Measurements from ENCODE around the gene ETV3.

The ETV3 gene

DNA sequence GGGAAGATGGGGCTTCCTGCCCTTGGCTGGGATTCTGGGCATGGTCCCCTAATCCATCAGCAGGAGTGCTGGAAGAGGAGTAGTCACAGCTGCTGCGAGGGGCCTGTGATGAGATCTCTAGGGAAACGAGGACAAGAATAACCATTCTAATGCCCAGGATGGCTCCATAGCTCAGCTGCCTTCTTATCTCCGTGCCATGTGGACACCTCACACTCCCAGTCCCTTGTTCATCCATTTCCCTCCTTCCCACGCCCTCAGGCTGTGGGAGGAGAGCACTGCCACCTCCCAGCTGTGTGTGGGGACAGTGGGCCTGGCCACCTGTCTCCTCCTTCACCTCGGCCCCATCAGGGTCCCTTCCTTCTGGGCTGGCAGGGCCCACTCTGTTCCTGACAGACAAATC, 16.1 kb upstream of the ETV3 start:
- H3K27ac ChIP-seq (ENCODE audit: low read depth, low read length) = no peak overlapping the region
- no peak overlapping the region for H3K4me3 ChIP-seq (ENCODE audit: low read length)
- peak overlapping the region; percentile 3 for H3K18ac ChIP-seq (ENCODE audit: low read length)
- no peak overlapping the region for H3K4ac ChIP-seq (ENCODE audit: low read depth, low read length)
- no peak overlapping the region for H4K8ac ChIP-seq (ENCODE audit: low read depth, low read length)
- no peak overlapping the region for H2BK120ac ChIP-seq (ENCODE audit: low read depth, low read length)
- H2BK5ac ChIP-seq (ENCODE audit: low read length) = no peak overlapping the region
- H3K79me1 ChIP-seq (ENCODE audit: low read length) = no peaks in the 10 kb centered on the region
- H2AK5ac ChIP-seq (ENCODE audit: low read length) = peak overlapping the region; percentile 17
- H3K4me2 ChIP-seq (ENCODE audit: low read length) = no peak overlapping the region
- WGBS (ENCODE audit: extremely low coverage, insufficient coverage, low lambda C conversion rate) = no CpG with 5 or more reads among the region's 5 CpGs
- no peak overlapping the region for H4K5ac ChIP-seq (ENCODE audit: low read length)
- no peaks in the 10 kb centered on the region for H3K79me2 ChIP-seq (ENCODE audit: control insufficient read depth, insufficient read depth, low read length)
- no peak overlapping the region for H3K23ac ChIP-seq (ENCODE audit: low read length)
- no peak for DNase-seq
- H3K56ac ChIP-seq (ENCODE audit: low read length) = peak overlapping the region; percentile 18
- H2BK15ac ChIP-seq (replicated peaks; ENCODE audit: low read depth) = no peak overlapping the region
- H3K36me3 ChIP-seq (ENCODE audit: control insufficient read depth, insufficient read depth, low read length) = no peaks in the 10 kb centered on the region
- no peaks in the 10 kb centered on the region for H3K27me3 ChIP-seq (ENCODE audit: insufficient read depth, low read length, poor library complexity)
- no peak overlapping the region for H3K9ac ChIP-seq (ENCODE audit: low read length)
- peaks cover 12% of the 10 kb centered on the region for H3K4me1 ChIP-seq (ENCODE audit: control insufficient read depth, low read depth, low read length)

DNA sequence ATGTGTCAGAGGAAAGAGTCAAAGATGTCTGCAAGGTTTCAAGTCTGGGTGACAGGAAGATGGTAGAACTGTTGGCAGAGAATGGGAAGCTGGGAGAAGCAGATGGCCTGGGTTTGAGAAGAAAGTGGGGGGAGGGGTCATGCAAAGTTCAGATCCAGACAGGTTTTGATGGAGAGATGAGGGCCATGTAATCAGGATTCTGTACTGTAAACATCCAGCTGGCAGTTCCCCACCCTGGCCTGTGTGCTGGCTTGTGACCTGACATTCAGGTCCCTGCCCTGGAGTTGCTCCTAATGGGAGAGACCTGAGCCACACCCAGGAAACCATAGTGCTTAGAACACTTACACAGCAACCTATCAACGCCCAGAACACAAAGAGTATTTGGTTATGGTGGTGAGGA, 15.6 kb upstream of the ETV3 start:
- Histone ChIP-seq H3K4ac (ENCODE audit: low read depth, low read length) (no peak overlapping the region), H3K4me1 (ENCODE audit: control insufficient read depth, low read depth, low read length) (peaks cover 12% of the 10 kb centered on the region), H3K27ac (ENCODE audit: low read depth, low read length) (no peak overlapping the region), H4K5ac (ENCODE audit: low read length) (no peak overlapping the region), H3K79me2 (ENCODE audit: control insufficient read depth, insufficient read depth, low read length) (no peaks in the 10 kb centered on the region), H2BK5ac (ENCODE audit: low read length) (no peak overlapping the region), H4K8ac (ENCODE audit: low read depth, low read length) (no peak overlapping the region), H2BK120ac (ENCODE audit: low read depth, low read length) (no peak overlapping the region), H2BK15ac (replicated peaks; ENCODE audit: low read depth) (no peak overlapping the region), H3K56ac (ENCODE audit: low read length) (no peak overlapping the region), H3K9ac (ENCODE audit: low read length) (no peak overlapping the region), H3K23ac (ENCODE audit: low read length) (no peak overlapping the region), H3K79me1 (ENCODE audit: low read length) (no peaks in the 10 kb centered on the region), H3K4me3 (ENCODE audit: low read length) (no peak overlapping the region), H3K4me2 (ENCODE audit: low read length) (no peak overlapping the region), H3K36me3 (ENCODE audit: control insufficient read depth, insufficient read depth, low read length) (no peaks in the 10 kb centered on the region), H2AK5ac (ENCODE audit: low read length) (peak overlapping the region; percentile 54), H3K27me3 (ENCODE audit: insufficient read depth, low read length, poor library complexity) (no peaks in the 10 kb centered on the region), H3K18ac (ENCODE audit: low read length) (no peak overlapping the region)
- WGBS (ENCODE audit: extremely low coverage, insufficient coverage, low lambda C conversion rate) = no CpG with 5 or more reads among the region's 1 CpG
- no peak for DNase-seq

- H3K23ac ChIP-seq (ENCODE audit: low read length) = no peak overlapping the region
- peak overlapping the region; percentile 69 for H3K56ac ChIP-seq (ENCODE audit: low read length)
- WGBS (ENCODE audit: extremely low coverage, insufficient coverage, low lambda C conversion rate) = no CpG with 5 or more reads among the region's 2 CpGs
- no peak overlapping the region for H4K8ac ChIP-seq (ENCODE audit: low read depth, low read length)
- no peak overlapping the region for H3K27ac ChIP-seq (ENCODE audit: low read depth, low read length)
- no peak for DNase-seq
- no peaks in the 10 kb centered on the region for H3K79me1 ChIP-seq (ENCODE audit: low read length)
- H4K5ac ChIP-seq (ENCODE audit: low read length) = no peak overlapping the region
- H3K18ac ChIP-seq (ENCODE audit: low read length) = no peak overlapping the region
- no peaks in the 10 kb centered on the region for H3K27me3 ChIP-seq (ENCODE audit: insufficient read depth, low read length, poor library complexity)
- peaks cover 10% of the 10 kb centered on the region for H3K4me1 ChIP-seq (ENCODE audit: control insufficient read depth, low read depth, low read length)
- no peaks in the 10 kb centered on the region for H3K79me2 ChIP-seq (ENCODE audit: control insufficient read depth, insufficient read depth, low read length)
- no peak overlapping the region for H2AK5ac ChIP-seq (ENCODE audit: low read length)
- no peak overlapping the region for H3K4me2 ChIP-seq (ENCODE audit: low read length)
- no peak overlapping the region for H3K4ac ChIP-seq (ENCODE audit: low read depth, low read length)
- H3K9ac ChIP-seq (ENCODE audit: low read length) = peak overlapping the region; percentile 18
- no peak overlapping the region for H2BK5ac ChIP-seq (ENCODE audit: low read length)
- H3K36me3 ChIP-seq (ENCODE audit: control insufficient read depth, insufficient read depth, low read length) = no peaks in the 10 kb centered on the region
- H2BK15ac ChIP-seq (replicated peaks; ENCODE audit: low read depth) = no peak overlapping the region
- H2BK120ac ChIP-seq (ENCODE audit: low read depth, low read length) = no peak overlapping the region
- H3K4me3 ChIP-seq (ENCODE audit: low read length) = no peak overlapping the region
These were observed 14.3 kb upstream of the ETV3 start for GRCh38 chr1:157152510-157152909.

GRCh38 chr1:157151506-157151905, 13.3 kb upstream of the ETV3 start:
- Histone ChIP-seq H2BK15ac (replicated peaks; ENCODE audit: low read depth) (no peak overlapping the region), H4K8ac (ENCODE audit: low read depth, low read length) (no peak overlapping the region), H4K5ac (ENCODE audit: low read length) (no peak overlapping the region), H3K4me1 (ENCODE audit: control insufficient read depth, low read depth, low read length) (peaks cover 10% of the 10 kb centered on the region), H3K4me2 (ENCODE audit: low read length) (no peak overlapping the region), H3K27me3 (ENCODE audit: insufficient read depth, low read length, poor library complexity) (no peaks in the 10 kb centered on the region), H3K36me3 (ENCODE audit: control insufficient read depth, insufficient read depth, low read length) (no peaks in the 10 kb centered on the region), H3K18ac (ENCODE audit: low read length) (no peak overlapping the region), H3K4me3 (ENCODE audit: low read length) (no peak overlapping the region), H2BK5ac (ENCODE audit: low read length) (no peak overlapping the region), H3K27ac (ENCODE audit: low read depth, low read length) (no peak overlapping the region), H3K79me1 (ENCODE audit: low read length) (no peaks in the 10 kb centered on the region), H3K23ac (ENCODE audit: low read length) (no peak overlapping the region), H3K79me2 (ENCODE audit: control insufficient read depth, insufficient read depth, low read length) (no peaks in the 10 kb centered on the region), H2AK5ac (ENCODE audit: low read length) (no peak overlapping the region), H3K4ac (ENCODE audit: low read depth, low read length) (no peak overlapping the region), H2BK120ac (ENCODE audit: low read depth, low read length) (no peak overlapping the region), H3K56ac (ENCODE audit: low read length) (no peak overlapping the region), H3K9ac (ENCODE audit: low read length) (no peak overlapping the region)
- WGBS (ENCODE audit: extremely low coverage, insufficient coverage, low lambda C conversion rate) = no CpG with 5 or more reads among the region's 3 CpGs
- DNase-seq = no peak

DNA sequence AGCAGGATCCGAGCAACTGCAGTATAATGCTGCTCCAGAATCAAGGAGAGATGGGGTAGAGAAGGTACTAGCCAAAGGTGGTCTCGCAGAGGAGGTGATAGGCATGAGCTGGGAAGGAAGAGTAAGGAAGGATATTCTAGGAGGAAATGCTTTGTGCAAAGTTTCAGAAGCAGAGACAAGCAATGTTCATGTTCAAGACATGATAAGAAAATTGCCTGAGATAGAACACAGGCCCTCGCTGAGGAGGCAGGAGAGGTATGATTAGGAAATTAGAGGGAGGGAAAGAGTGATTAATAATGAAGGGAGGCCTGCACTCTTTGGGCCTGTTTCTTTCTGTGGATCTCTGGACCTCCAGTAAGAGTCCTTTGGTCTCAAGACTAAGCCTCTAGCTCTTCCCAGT, 12.9 kb upstream of the ETV3 start:
- Histone ChIP-seq H3K4me3 (ENCODE audit: low read length) (no peak overlapping the region), H2BK5ac (ENCODE audit: low read length) (no peak overlapping the region), H3K4ac (ENCODE audit: low read depth, low read length) (no peak overlapping the region), H4K5ac (ENCODE audit: low read length) (no peak overlapping the region), H2AK5ac (ENCODE audit: low read length) (no peak overlapping the region), H3K9ac (ENCODE audit: low read length) (no peak overlapping the region), H4K8ac (ENCODE audit: low read depth, low read length) (no peak overlapping the region), H3K27ac (ENCODE audit: low read depth, low read length) (no peak overlapping the region), H3K36me3 (ENCODE audit: control insufficient read depth, insufficient read depth, low read length) (no peaks in the 10 kb centered on the region), H3K56ac (ENCODE audit: low read length) (no peak overlapping the region), H3K79me2 (ENCODE audit: control insufficient read depth, insufficient read depth, low read length) (no peaks in the 10 kb centered on the region), H2BK120ac (ENCODE audit: low read depth, low read length) (no peak overlapping the region), H2BK15ac (replicated peaks; ENCODE audit: low read depth) (no peak overlapping the region), H3K23ac (ENCODE audit: low read length) (no peak overlapping the region), H3K27me3 (ENCODE audit: insufficient read depth, low read length, poor library complexity) (no peaks in the 10 kb centered on the region), H3K18ac (ENCODE audit: low read length) (no peak overlapping the region), H3K79me1 (ENCODE audit: low read length) (no peaks in the 10 kb centered on the region), H3K4me2 (ENCODE audit: low read length) (no peak overlapping the region), H3K4me1 (ENCODE audit: control insufficient read depth, low read depth, low read length) (peaks cover 10% of the 10 kb centered on the region)
- no peak for DNase-seq
- no CpG with 5 or more reads among the region's 3 CpGs for WGBS (ENCODE audit: extremely low coverage, insufficient coverage, low lambda C conversion rate)

DNA sequence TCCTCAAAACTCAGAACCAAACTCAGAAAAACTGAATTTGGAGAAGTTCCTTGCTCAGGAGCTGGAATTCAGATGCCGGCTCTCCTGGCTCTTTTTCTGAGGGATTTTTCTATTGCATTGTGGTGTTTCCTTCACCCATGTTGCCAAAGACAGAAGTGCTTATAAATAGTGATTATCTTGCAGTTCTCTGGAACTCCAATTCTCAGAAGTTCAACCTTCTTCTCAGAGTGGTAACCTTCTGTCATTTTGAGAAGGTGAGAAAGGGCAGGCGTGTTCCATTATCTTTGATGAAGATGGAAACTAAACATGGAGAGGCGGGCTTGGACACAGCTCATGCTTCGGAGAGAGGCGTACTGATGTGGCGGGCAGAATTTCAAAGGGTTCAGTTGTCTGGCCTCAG, 12.4 kb upstream of the ETV3 start:
- Histone ChIP-seq H3K4me1 (ENCODE audit: control insufficient read depth, low read depth, low read length) (peaks cover 10% of the 10 kb centered on the region), H3K79me1 (ENCODE audit: low read length) (no peaks in the 10 kb centered on the region), H3K27me3 (ENCODE audit: insufficient read depth, low read length, poor library complexity) (no peaks in the 10 kb centered on the region), H3K4me2 (ENCODE audit: low read length) (no peak overlapping the region), H3K79me2 (ENCODE audit: control insufficient read depth, insufficient read depth, low read length) (no peaks in the 10 kb centered on the region), H2BK5ac (ENCODE audit: low read length) (no peak overlapping the region), H3K23ac (ENCODE audit: low read length) (no peak overlapping the region), H4K8ac (ENCODE audit: low read depth, low read length) (no peak overlapping the region), H2BK15ac (replicated peaks; ENCODE audit: low read depth) (no peak overlapping the region), H3K4ac (ENCODE audit: low read depth, low read length) (no peak overlapping the region), H3K56ac (ENCODE audit: low read length) (no peak overlapping the region), H4K5ac (ENCODE audit: low read length) (no peak overlapping the region), H2BK120ac (ENCODE audit: low read depth, low read length) (no peak overlapping the region), H3K4me3 (ENCODE audit: low read length) (no peak overlapping the region), H3K36me3 (ENCODE audit: control insufficient read depth, insufficient read depth, low read length) (no peaks in the 10 kb centered on the region), H2AK5ac (ENCODE audit: low read length) (no peak overlapping the region), H3K27ac (ENCODE audit: low read depth, low read length) (no peak overlapping the region), H3K18ac (ENCODE audit: low read length) (no peak overlapping the region), H3K9ac (ENCODE audit: low read length) (no peak overlapping the region)
- WGBS (ENCODE audit: extremely low coverage, insufficient coverage, low lambda C conversion rate) = no CpG with 5 or more reads among the region's 6 CpGs
- no peak for DNase-seq

All from mesendoderm (in vitro differentiated cells).